DOHH2 (cell line): ENCODE results near the gene LRRN3.

Experiments
- EZH2phosphoT487 ChIP-seq: fragments of 200-600 bp; sonication (generic); IDR thresholded peaks from 2 replicates; pipeline ENCODE4 v1.6.1; 2017; ENCODE audit warnings: borderline replicate concordance, mild to moderate bottlenecking, antibody characterized with exemption, low read length, moderate library complexity, mixed read lengths
- TF ChIP-seq, protein P1 (sequence below): fragments of 200-600 bp; sonication (generic); IDR thresholded peaks from one replicate; pipeline ENCODE4 v1.5.1; 2014; ENCODE audit warnings: antibody characterized with exemption, mild to moderate bottlenecking, low read depth, low read length; ENCODE audit not compliant: poor library complexity, severe bottlenecking

DNA sequence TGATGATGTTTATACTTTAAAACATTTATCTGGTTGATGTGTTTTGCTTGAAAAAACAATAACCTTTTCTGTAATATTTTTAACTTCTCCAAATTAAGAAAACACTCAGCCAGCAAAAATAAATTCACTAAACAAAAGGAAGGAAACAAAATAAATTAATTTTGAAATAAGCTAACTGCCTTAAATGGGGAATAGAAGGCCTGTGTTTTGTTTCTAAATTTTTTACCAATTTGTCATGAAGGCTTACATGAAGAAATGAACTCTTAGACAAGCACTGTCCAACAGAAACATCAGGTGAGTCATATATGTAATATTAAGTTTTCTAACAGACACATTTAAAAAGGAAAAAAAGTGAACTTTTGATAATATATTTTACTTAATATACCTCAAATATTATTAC, 68.5 kb downstream of the LRRN3 start:
- TF ChIP-seq, protein P1, sequence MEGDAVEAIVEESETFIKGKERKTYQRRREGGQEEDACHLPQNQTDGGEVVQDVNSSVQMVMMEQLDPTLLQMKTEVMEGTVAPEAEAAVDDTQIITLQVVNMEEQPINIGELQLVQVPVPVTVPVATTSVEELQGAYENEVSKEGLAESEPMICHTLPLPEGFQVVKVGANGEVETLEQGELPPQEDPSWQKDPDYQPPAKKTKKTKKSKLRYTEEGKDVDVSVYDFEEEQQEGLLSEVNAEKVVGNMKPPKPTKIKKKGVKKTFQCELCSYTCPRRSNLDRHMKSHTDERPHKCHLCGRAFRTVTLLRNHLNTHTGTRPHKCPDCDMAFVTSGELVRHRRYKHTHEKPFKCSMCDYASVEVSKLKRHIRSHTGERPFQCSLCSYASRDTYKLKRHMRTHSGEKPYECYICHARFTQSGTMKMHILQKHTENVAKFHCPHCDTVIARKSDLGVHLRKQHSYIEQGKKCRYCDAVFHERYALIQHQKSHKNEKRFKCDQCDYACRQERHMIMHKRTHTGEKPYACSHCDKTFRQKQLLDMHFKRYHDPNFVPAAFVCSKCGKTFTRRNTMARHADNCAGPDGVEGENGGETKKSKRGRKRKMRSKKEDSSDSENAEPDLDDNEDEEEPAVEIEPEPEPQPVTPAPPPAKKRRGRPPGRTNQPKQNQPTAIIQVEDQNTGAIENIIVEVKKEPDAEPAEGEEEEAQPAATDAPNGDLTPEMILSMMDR, result no peak
- TF ChIP-seq EZH2phosphoT487, result no peak
